Immature natural killer cell (primary cell): Measurements from ENCODE around the gene RPS6KB2. TPM values are rescaled to one million over a fixed set of nuclear protein-coding genes. Genes with fewer than 3 reads are reported as not detected.
A peak's percentile ranks its signal among the peaks of the same experiment; 100 is the strongest.

ENCODE experiments used
- DNase-seq, 3 donors: peaks; one replicate each; pipeline ENCODE4 v3.0.0; 2022; ENCODE audit warnings: mixed read lengths in 1 of 3
- H3K27ac Mint-ChIP-seq, 6 donors: one replicate each; pipeline ENCODE4 v1.8.0; 2020; ENCODE audit warnings: mixed read lengths in 6 of 6, mild to moderate bottlenecking in 5 of 6, inconsistent platforms in 4 of 6, moderate library complexity in 3 of 6
- H3K27me3 Mint-ChIP-seq, 3 donors: one replicate each; pipeline ENCODE4 v1.8.0; 2020 to 2021; ENCODE audit warnings: low read depth in 3 of 3, mild to moderate bottlenecking in 3 of 3, mixed read lengths in 3 of 3, moderate library complexity in 3 of 3, inconsistent platforms in 1 of 3
- H3K36me3 Mint-ChIP-seq, 3 donors: one replicate each; pipeline ENCODE4 v1.8.0; 2020; ENCODE audit warnings: mixed read lengths in 3 of 3, inconsistent platforms in 2 of 3, mild to moderate bottlenecking in 2 of 3
- H3K4me1 Mint-ChIP-seq, 2 donors: one replicate each; pipeline ENCODE4 v1.8.0; 2020; ENCODE audit warnings: inconsistent platforms in 2 of 2, mild to moderate bottlenecking in 2 of 2, mixed read lengths in 2 of 2, moderate library complexity in 1 of 2
- H3K4me3 Mint-ChIP-seq, 5 donors: one replicate each; pipeline ENCODE4 v1.8.0; 2020; ENCODE audit warnings: mild to moderate bottlenecking in 5 of 5, mixed read lengths in 5 of 5, inconsistent platforms in 3 of 5, moderate library complexity in 3 of 5
- H3K9me3 Mint-ChIP-seq, 6 donors: one replicate each; pipeline ENCODE4 v1.8.0; 2020; ENCODE audit warnings: mild to moderate bottlenecking in 6 of 6, mixed read lengths in 6 of 6, inconsistent platforms in 4 of 6, moderate library complexity in 3 of 6
- polyA plus RNA-seq, 3 donors: library from polyadenylated mRNA; unstranded; fragments of 300-500 nt; fragmentation: Illumina TruSeq; gene quantifications; one replicate each; pipeline ENCODE4 v1.2.3, GENCODE V29; 2021

Gene RPS6KB2
- polyA plus RNA-seq, 3 donors from 2014 or later = 71.5 to 96.5 (median 74.9) TPM

DNA sequence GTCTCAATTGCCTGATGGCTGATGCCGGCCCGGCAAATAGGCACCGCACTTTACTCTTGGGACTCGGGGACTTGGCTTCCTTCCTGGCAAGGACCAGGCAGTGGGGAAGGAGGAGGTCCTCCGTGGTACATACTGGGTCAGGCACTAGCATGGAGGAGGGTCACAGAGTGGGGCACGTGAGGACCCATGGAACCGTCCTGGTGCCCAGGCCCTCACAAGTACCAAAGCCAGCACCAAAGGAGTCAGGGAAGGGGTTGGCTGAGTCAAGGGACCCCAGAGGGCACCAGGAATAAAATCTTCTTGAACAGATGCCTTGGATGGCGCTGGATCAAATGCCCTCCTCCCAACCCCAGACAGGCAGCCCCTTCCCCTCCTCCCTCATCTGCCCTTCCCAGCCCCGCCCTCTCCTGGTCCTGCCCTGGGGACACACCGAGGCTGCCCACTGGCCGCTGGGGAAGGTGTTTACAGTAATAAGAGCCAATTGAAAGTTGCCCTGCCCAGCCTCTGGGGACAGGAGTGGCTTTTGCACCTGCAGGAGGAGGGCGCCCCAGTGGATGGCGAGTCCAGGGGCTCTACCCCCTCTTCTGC lies 18.4 kb upstream of the RPS6KB2 start:
- peaks cover 0 to 11% (median 5%) of the 10 kb centered on the region in 3 donors for H3K36me3 Mint-ChIP-seq
- peaks cover 2 to 13% (median 2%) of the 10 kb centered on the region in 3 donors for H3K27me3 Mint-ChIP-seq
- H3K27ac Mint-ChIP-seq = peak overlapping the region; percentile 90 to 98 (median 95)
- peak overlapping the region; percentile 86 to 95 (median 89) for H3K4me3 Mint-ChIP-seq
- peaks cover 85 to 92% of the 10 kb centered on the region in 2 donors for H3K4me1 Mint-ChIP-seq
- H3K9me3 Mint-ChIP-seq = no peaks in the 10 kb centered on the region
- DNase-seq = no peak

- H3K4me3 Mint-ChIP-seq = peak overlapping the region; percentile 86 to 95 (median 89)
- no peaks in the 10 kb centered on the region for H3K9me3 Mint-ChIP-seq
- no peak for DNase-seq
- peak overlapping the region; percentile 79 to 98 (median 95) for H3K27ac Mint-ChIP-seq
- H3K27me3 Mint-ChIP-seq = peaks cover 2 to 15% (median 3%) of the 10 kb centered on the region in 3 donors
- peaks cover 88 to 90% of the 10 kb centered on the region in 2 donors for H3K4me1 Mint-ChIP-seq
- peaks cover 0 to 11% (median 5%) of the 10 kb centered on the region in 3 donors for H3K36me3 Mint-ChIP-seq
Observed at GRCh38 chr11:67410369-67410831, 17.9 kb upstream of the RPS6KB2 start.

DNA sequence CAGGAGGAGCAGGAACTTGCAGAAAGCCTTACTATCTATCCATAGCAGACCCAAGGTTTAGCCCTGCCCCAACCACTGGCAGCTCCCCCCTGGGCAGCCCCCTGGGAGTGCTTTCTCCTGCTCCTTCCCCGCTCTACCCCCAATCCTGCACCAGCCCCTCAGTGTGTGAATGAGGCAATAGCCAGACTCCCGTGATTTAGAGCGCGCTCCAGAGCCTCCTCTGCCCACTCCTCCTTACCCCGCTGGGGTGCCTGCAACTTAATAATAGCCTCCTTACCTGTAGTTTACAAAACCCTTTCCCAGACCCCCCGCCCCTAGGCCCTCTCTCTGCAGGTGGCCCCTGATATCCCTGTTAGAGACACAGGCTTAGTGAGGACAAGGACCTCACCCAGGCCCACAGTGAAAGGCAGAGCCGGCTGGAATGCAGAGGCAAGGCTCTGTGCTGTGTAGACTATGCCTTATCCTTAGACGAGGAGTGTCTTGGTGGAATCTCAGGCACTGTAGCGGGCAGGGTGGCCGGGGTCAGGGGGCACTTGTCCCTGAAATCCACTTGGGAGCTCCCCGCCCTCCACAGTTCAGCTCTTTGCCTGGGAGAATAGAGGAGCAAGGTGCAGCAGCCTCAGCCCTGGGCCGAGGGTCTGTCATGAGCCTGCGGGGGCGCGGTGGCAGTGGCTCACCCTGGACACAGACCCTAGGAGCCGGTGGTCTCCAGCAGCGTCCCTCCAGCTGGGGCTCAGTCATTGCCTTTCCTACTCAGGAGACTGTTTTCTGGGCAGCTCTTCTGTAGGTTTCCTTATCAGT lies 17.1 kb upstream of the RPS6KB2 start:
- H3K36me3 Mint-ChIP-seq = peaks cover 0 to 8% (median 5%) of the 10 kb centered on the region in 3 donors
- no peaks in the 10 kb centered on the region for H3K9me3 Mint-ChIP-seq
- H3K4me3 Mint-ChIP-seq = peak overlapping the region in 4 of 5 donors; percentile 2 to 89 (median 29)
- peaks cover 2 to 15% (median 3%) of the 10 kb centered on the region in 3 donors for H3K27me3 Mint-ChIP-seq
- no peak for DNase-seq
- peaks cover 87 to 88% of the 10 kb centered on the region in 2 donors for H3K4me1 Mint-ChIP-seq
- H3K27ac Mint-ChIP-seq = peak overlapping the region; percentile 77 to 97 (median 88)

DNA sequence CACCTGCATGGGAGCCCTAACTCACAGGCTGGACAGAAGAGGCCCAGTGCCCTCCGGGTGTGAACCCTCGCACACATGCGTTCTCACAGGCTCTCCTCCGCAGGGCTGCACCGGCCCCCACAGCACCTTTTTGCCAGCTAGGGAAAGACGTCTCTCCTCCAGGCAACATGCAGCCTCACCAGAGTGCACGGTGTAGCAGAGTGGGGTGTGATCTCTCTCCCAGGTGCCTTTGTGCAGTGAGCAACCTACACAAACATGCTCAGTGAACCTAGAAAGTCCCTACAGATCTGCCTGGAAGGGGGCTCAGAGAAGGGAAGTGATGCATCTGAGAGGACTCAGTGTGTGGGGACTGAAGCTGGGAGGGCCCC lies 16.5 kb upstream of the RPS6KB2 start:
- H3K27me3 Mint-ChIP-seq = peaks cover 2 to 15% (median 3%) of the 10 kb centered on the region in 3 donors
- DNase-seq = no peak
- H3K36me3 Mint-ChIP-seq = peaks cover 0 to 6% (median 5%) of the 10 kb centered on the region in 3 donors
- H3K4me1 Mint-ChIP-seq = peaks cover 87 to 88% of the 10 kb centered on the region in 2 donors
- no peaks in the 10 kb centered on the region for H3K9me3 Mint-ChIP-seq
- H3K27ac Mint-ChIP-seq = peak overlapping the region in 3 of 6 donors; percentile 29 to 67 (median 46)
- H3K4me3 Mint-ChIP-seq = peak overlapping the region in 3 of 5 donors; percentile 10 to 55 (median 50)

- H3K36me3 Mint-ChIP-seq = no peaks in the 10 kb centered on the region
- H3K27ac Mint-ChIP-seq = peak overlapping the region; percentile 0 to 85 (median 74)
- H3K4me1 Mint-ChIP-seq = peaks cover 84 to 85% of the 10 kb centered on the region in 2 donors
- peak overlapping the region in 2 of 5 donors; percentile 70 to 74 for H3K4me3 Mint-ChIP-seq
- DNase-seq = no peak
- peaks cover 2 to 15% (median 3%) of the 10 kb centered on the region in 3 donors for H3K27me3 Mint-ChIP-seq
- no peaks in the 10 kb centered on the region for H3K9me3 Mint-ChIP-seq
Observed at GRCh38 chr11:67412495-67413179, 15.7 kb upstream of the RPS6KB2 start.

GRCh38 chr11:67413266-67413849 lies 14.9 kb upstream of the RPS6KB2 start:
- no peak for DNase-seq

DNA sequence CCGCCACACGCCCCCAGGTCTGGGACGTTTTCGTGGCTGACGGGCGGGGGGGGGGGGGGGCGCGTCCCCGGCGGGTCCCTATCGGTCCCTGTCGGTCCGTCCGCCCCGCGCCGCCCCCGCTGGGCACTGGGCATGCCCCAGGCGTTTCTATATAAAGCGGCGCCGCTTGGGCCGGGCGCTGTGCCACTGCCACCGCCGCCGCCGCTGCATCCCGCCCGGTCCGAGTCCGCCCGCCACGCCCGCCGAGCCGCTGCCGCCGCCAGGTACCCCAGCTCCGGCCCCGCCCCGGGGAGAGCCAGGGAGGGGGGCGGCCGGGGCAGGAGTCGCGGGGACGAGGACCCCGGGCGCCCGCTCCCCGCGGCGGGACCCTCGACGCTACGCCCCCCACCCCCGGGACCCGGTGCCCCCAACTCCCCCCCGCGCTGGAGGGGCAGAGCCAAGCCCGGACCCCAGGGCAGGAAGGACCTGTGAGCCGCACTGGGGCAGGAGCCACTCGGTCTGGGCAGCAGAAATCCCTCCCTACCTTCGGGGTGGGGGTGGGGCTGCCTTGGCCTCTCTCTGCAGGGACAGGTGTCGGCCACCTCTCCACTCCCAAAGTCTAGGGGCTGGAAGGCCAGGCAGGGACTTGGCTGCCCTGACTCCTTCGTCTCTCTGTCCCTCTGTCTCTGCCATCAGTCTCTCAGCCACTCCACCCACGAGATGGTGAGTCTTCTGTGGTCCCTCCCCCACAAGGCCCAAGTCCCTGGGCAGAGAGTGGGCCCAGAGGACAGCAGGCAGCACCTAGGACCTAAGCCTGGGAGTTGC lies 12.6 kb upstream of the RPS6KB2 start, which contains the start of gene CARNS1:
CARNS1 (plus strand) TSS at position 178 of the 804 bp plus-strand sequence; CDS start at position 700, 522 bp downstream.
- Mint-ChIP-seq H3K36me3 (no peaks in the 10 kb centered on the region), H3K27ac (peak within 1 kb of the TSS; percentile 62 to 96 (median 88)), H3K27me3 (peaks cover 0 to 11% (median 1%) of the 10 kb centered on the region in 3 donors), H3K4me1 (peaks cover 81 to 82% of the 10 kb centered on the region in 2 donors), H3K4me3 (peak within 1 kb of the TSS; percentile 73 to 89 (median 82)), H3K9me3 (no peaks in the 10 kb centered on the region)
- DNase-seq = no peak

More at GRCh38 chr11:67413266-67413849, 14.9 kb upstream of the RPS6KB2 start:
- Mint-ChIP-seq H3K27ac (peak overlapping the region in 5 of 6 donors; percentile 62 to 85 (median 82)), H3K36me3 (no peaks in the 10 kb centered on the region), H3K4me3 (peak overlapping the region; percentile 52 to 81 (median 73)), H3K27me3 (peaks cover 0 to 14% (median 3%) of the 10 kb centered on the region in 3 donors), H3K9me3 (no peaks in the 10 kb centered on the region), H3K4me1 (peaks cover 84 to 85% of the 10 kb centered on the region in 2 donors)

GRCh38 chr11:67416416-67417335 lies 11.6 kb upstream of the RPS6KB2 start:
- no peaks in the 10 kb centered on the region for H3K36me3 Mint-ChIP-seq
- DNase-seq = peak in 1 of 3 donors; percentile 77
- H3K4me1 Mint-ChIP-seq = peaks cover 76 to 78% of the 10 kb centered on the region in 2 donors
- H3K9me3 Mint-ChIP-seq = no peaks in the 10 kb centered on the region
- peak overlapping the region; percentile 73 to 89 (median 82) for H3K4me3 Mint-ChIP-seq
- H3K27me3 Mint-ChIP-seq = peaks cover 0 to 15% (median 1%) of the 10 kb centered on the region in 3 donors
- H3K27ac Mint-ChIP-seq = peak overlapping the region; percentile 62 to 96 (median 88)

- H3K4me1 Mint-ChIP-seq = peaks cover 69 to 71% of the 10 kb centered on the region in 2 donors
- H3K4me3 Mint-ChIP-seq = peak overlapping the region in 2 of 5 donors; percentile 47 to 70
- H3K27ac Mint-ChIP-seq = peak overlapping the region in 4 of 6 donors; percentile 64 to 96 (median 85)
- DNase-seq = no peak
- H3K9me3 Mint-ChIP-seq = no peaks in the 10 kb centered on the region
- peaks cover 0 to 15% (median 1%) of the 10 kb centered on the region in 3 donors for H3K27me3 Mint-ChIP-seq
- no peaks in the 10 kb centered on the region for H3K36me3 Mint-ChIP-seq
Observed at GRCh38 chr11:67417425-67417824, 10.9 kb upstream of the RPS6KB2 start.

DNA sequence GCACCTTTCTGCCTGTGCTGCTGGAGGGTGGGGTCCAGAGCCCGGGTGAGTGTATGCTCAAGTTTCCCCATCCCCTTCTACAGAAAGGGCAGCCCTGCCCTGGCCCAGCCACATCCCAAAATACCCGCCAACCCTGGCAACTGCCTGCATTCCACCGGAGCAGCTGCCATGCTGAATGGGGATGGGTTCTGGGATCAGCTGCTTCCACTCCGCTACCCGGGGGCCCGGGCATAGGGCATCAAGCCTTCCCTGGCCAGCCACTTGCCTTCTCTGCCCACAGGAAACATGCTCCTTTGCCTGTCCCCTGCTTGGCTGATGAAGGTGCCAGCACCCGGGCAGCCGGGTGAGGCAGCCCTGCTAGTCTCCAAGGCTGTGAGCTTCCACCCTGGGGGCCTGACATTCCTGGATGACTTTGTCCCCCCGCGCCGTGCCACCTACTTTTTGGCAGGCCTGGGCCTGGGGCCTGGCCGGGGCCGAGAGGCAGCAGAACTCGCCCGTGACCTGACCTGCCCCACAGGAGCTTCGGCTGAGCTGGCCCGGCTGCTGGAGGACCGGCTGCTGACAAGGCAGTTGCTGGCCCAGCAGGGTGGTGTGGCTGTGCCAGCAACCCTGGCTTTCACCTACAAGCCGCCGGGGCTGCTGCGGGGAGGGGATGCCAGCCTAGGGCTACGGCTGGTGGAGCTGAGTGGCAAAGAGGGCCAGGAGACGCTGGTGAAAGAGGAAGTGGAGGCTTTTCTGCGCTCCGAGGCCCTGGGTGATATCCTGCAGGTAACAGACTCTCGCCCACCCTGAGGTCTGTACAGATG lies 9.6 kb upstream of the RPS6KB2 start:
- peak in 1 of 3 donors; percentile 50 for DNase-seq
- no peaks in the 10 kb centered on the region for H3K36me3 Mint-ChIP-seq
- peak overlapping the region; percentile 51 to 86 (median 81) for H3K27ac Mint-ChIP-seq
- H3K9me3 Mint-ChIP-seq = no peaks in the 10 kb centered on the region
- peaks cover 0 to 10% (median 1%) of the 10 kb centered on the region in 3 donors for H3K27me3 Mint-ChIP-seq
- H3K4me3 Mint-ChIP-seq = peak overlapping the region; percentile 56 to 77 (median 74)
- H3K4me1 Mint-ChIP-seq = peaks cover 63 to 66% of the 10 kb centered on the region in 2 donors
